ENCODE measurements around the gene KDM4C.

KDM4C gene

GRCh38 chr9:7045361-7045760, 287.6 kb downstream of the KDM4C start:
- peak; percentile 11 for DNase-seq (ENCODE audit: low read depth)

- DNase-seq (ENCODE audit: low read depth), result no peak
These were observed 293.9 kb downstream of the KDM4C start for GRCh38 chr9:7051711-7052110.

GRCh38 chr9:7053903-7054302, 296.1 kb downstream of the KDM4C start:
- no peak for DNase-seq (ENCODE audit: low read depth)

- DNase-seq (ENCODE audit: low read depth), result no peak
These were observed 297.6 kb downstream of the KDM4C start for GRCh38 chr9:7055171-7055903.

GRCh38 chr9:7056254-7056653, 298.5 kb downstream of the KDM4C start:
- DNase-seq (ENCODE audit: low read depth), result no peak

- no peak for DNase-seq (ENCODE audit: low read depth)
These were observed 300.7 kb downstream of the KDM4C start for GRCh38 chr9:7058473-7058872.

GRCh38 chr9:7067169-7067568, 309.4 kb downstream of the KDM4C start:
- no peak for DNase-seq (ENCODE audit: low read depth)

- no peak for DNase-seq (ENCODE audit: low read depth)
These were observed 314.1 kb downstream of the KDM4C start for GRCh38 chr9:7071916-7072315.

GRCh38 chr9:7073706-7074105, 315.9 kb downstream of the KDM4C start:
- DNase-seq (ENCODE audit: low read depth), result no peak

GRCh38 chr9:7075154-7075553, 317.4 kb downstream of the KDM4C start:
- peak; percentile 23 for DNase-seq (ENCODE audit: low read depth)

GRCh38 chr9:7079051-7079450, 321.3 kb downstream of the KDM4C start:
- no peak for DNase-seq (ENCODE audit: low read depth)

GRCh38 chr9:7081065-7081600, 323.4 kb downstream of the KDM4C start:
- DNase-seq (ENCODE audit: low read depth), result no peak

GRCh38 chr9:7083192-7083591, 325.4 kb downstream of the KDM4C start:
- DNase-seq (ENCODE audit: low read depth), result no peak

- DNase-seq (ENCODE audit: low read depth), result no peak
These were observed 327.6 kb downstream of the KDM4C start for GRCh38 chr9:7085357-7085756.

GRCh38 chr9:7086389-7086788, 328.6 kb downstream of the KDM4C start:
- no peak for DNase-seq (ENCODE audit: low read depth)

GRCh38 chr9:7088611-7089010, 330.8 kb downstream of the KDM4C start:
- DNase-seq (ENCODE audit: low read depth), result no peak

- DNase-seq (ENCODE audit: low read depth), result no peak
These were observed 331.8 kb downstream of the KDM4C start for GRCh38 chr9:7089406-7090193.

- DNase-seq (ENCODE audit: low read depth), result no peak
These were observed 335.3 kb downstream of the KDM4C start for GRCh38 chr9:7093040-7093439.

- no peak for DNase-seq (ENCODE audit: low read depth)
These were observed 336.3 kb downstream of the KDM4C start for GRCh38 chr9:7094052-7094451.

- DNase-seq (ENCODE audit: low read depth), result no peak
These were observed 336.8 kb downstream of the KDM4C start for GRCh38 chr9:7094576-7094975.

GRCh38 chr9:7095058-7095457, 337.3 kb downstream of the KDM4C start:
- DNase-seq (ENCODE audit: low read depth), result no peak

GRCh38 chr9:7097040-7097715, 339.4 kb downstream of the KDM4C start:
- DNase-seq (ENCODE audit: low read depth), result no peak

All from stromal cell of bone marrow (primary cell).